Measurements from ENCODE around the gene ATP1A2. TPM values are rescaled to one million over a fixed set of nuclear protein-coding genes. Genes with fewer than 3 reads are reported as not detected.

The ATP1A2 gene
- total and polyA plus RNA-seq, 2 donors (not counting 1 experiment from before 2014, with no cell fraction given) = not detected

- no CpG with 5 or more reads among the region's 2 CpGs for WGBS (ENCODE audit: insufficient coverage)
- no peak overlapping the region for H3K9ac ChIP-seq (ENCODE audit: low read length)
- DNase-seq = no peak
- no peaks in the 10 kb centered on the region for H3K79me2 ChIP-seq (ENCODE audit: control insufficient read depth, insufficient read depth, low read length)
- no peak overlapping the region for H2AFZ ChIP-seq (ENCODE audit: insufficient read depth, low read depth, low read length, poor library complexity, severe bottlenecking)
- ChIA-PET CTCF (interaction anchor here (4.4 to 5.4 kb wide), 2 partner anchors 10 to 30 kb away, joined by 24 to 46 read pairs; no protein-coding TSS in a partner anchor), POLR2A (no interaction called here)
- no peaks in the 10 kb centered on the region for H3K9me3 Mint-ChIP-seq (ENCODE audit: insufficient read depth)
- no peak overlapping the region for H3K4me3 Mint-ChIP-seq
- H3K27ac ChIP-seq (ENCODE audit: low read length in 2 of 2) = no peak overlapping the region
- no peaks in the 10 kb centered on the region for H3K36me3 ChIP-seq (replicated peaks in 1 of 2; ENCODE audit: control extremely low read depth in 1 of 2, control insufficient read depth in 1 of 2, extremely low read depth in 1 of 2, insufficient read depth in 2 of 2, low read length in 1 of 2)
- TF ChIP-seq EZH2 (IDR thresholded peaks at IDR 0.05; ENCODE audit: borderline replicate concordance, insufficient read depth, low read depth, low read length, poor library complexity, severe bottlenecking) = no peak
- no peak for TF ChIP-seq CTCF (IDR thresholded peaks at IDR 0.05)
- H3K4me1 ChIP-seq (ENCODE audit: control insufficient read depth in 2 of 2, insufficient read depth in 2 of 2, low read length in 2 of 2) = peaks cover 1% of the 10 kb centered on the region in 2 donors
- ATAC-seq (ENCODE audit: low read depth) = no peak
- H3K27me3 Mint-ChIP-seq = peaks cover 55% of the 10 kb centered on the region
- no peak overlapping the region for H3K4me3 ChIP-seq (ENCODE audit: control extremely low read depth in 1 of 5, extremely low read depth in 1 of 5, insufficient read depth in 1 of 5, low read depth in 2 of 5, low read length in 4 of 5)
- H3K4me1 Mint-ChIP-seq = no peaks in the 10 kb centered on the region
- H3K27me3 ChIP-seq (replicated peaks in 1 of 4; ENCODE audit: control extremely low read depth in 1 of 4, control insufficient read depth in 3 of 4, insufficient read depth in 4 of 4, low read length in 3 of 4) = peaks cover 0 to 32% (median 25%) of the 10 kb centered on the region in 4 experiments
- intact Hi-C loops (cut with micrococcal nuclease) = loop anchor here (5.0 kb wide), 1 partner anchor 139 kb away; no protein-coding TSS in a partner anchor
- no peak overlapping the region for H3K27ac Mint-ChIP-seq
- no peaks in the 10 kb centered on the region for H4K20me1 ChIP-seq (ENCODE audit: control insufficient read depth, insufficient read depth, low read length, poor library complexity, severe bottlenecking)
- H3K9me3 ChIP-seq (ENCODE audit: control extremely low read depth in 1 of 3, control insufficient read depth in 2 of 3, insufficient read depth in 1 of 3, low read length in 2 of 3) = no peaks in the 10 kb centered on the region
- H3K4me2 ChIP-seq (replicated peaks; ENCODE audit: low read depth, low read length, poor library complexity, severe bottlenecking) = no peak overlapping the region
Observed at GRCh38 chr1:160075836-160076235, 39.7 kb upstream of the ATP1A2 start.

GRCh38 chr1:160076295-160076694, 39.3 kb upstream of the ATP1A2 start:
- ChIA-PET POLR2A (no interaction called here), CTCF (interaction anchor here (4.4 to 5.4 kb wide), 2 partner anchors 10 to 30 kb away, joined by 24 to 46 read pairs; no protein-coding TSS in a partner anchor)
- Histone ChIP-seq H3K79me2 (ENCODE audit: control insufficient read depth, insufficient read depth, low read length) (no peaks in the 10 kb centered on the region), H3K27ac (ENCODE audit: low read length in 2 of 2) (no peak overlapping the region), H3K4me2 (replicated peaks; ENCODE audit: low read depth, low read length, poor library complexity, severe bottlenecking) (no peak overlapping the region), H4K20me1 (ENCODE audit: control insufficient read depth, insufficient read depth, low read length, poor library complexity, severe bottlenecking) (no peaks in the 10 kb centered on the region), H3K4me3 (ENCODE audit: control extremely low read depth in 1 of 5, extremely low read depth in 1 of 5, insufficient read depth in 1 of 5, low read depth in 2 of 5, low read length in 4 of 5) (no peak overlapping the region), H3K27me3 (replicated peaks in 1 of 4; ENCODE audit: control extremely low read depth in 1 of 4, control insufficient read depth in 3 of 4, insufficient read depth in 4 of 4, low read length in 3 of 4) (peaks cover 0 to 35% (median 24%) of the 10 kb centered on the region in 4 experiments), H3K36me3 (replicated peaks in 1 of 2; ENCODE audit: control extremely low read depth in 1 of 2, control insufficient read depth in 1 of 2, extremely low read depth in 1 of 2, insufficient read depth in 2 of 2, low read length in 1 of 2) (no peaks in the 10 kb centered on the region), H3K9me3 (ENCODE audit: control extremely low read depth in 1 of 3, control insufficient read depth in 2 of 3, insufficient read depth in 1 of 3, low read length in 2 of 3) (no peaks in the 10 kb centered on the region), H3K9ac (ENCODE audit: low read length) (no peak overlapping the region), H3K4me1 (ENCODE audit: control insufficient read depth in 2 of 2, insufficient read depth in 2 of 2, low read length in 2 of 2) (no peaks in the 10 kb centered on the region), H2AFZ (ENCODE audit: insufficient read depth, low read depth, low read length, poor library complexity, severe bottlenecking) (no peak overlapping the region)
- peaks cover 57% of the 10 kb centered on the region for H3K27me3 Mint-ChIP-seq
- ATAC-seq (ENCODE audit: low read depth) (no peak), DNase-seq (no peak)
- intact Hi-C loops (cut with micrococcal nuclease) = loop anchor here (5.0 kb wide), 1 partner anchor 139 kb away; no protein-coding TSS in a partner anchor
- TF ChIP-seq CTCF (IDR thresholded peaks at IDR 0.05) (no peak), EZH2 (IDR thresholded peaks at IDR 0.05; ENCODE audit: borderline replicate concordance, insufficient read depth, low read depth, low read length, poor library complexity, severe bottlenecking) (no peak)
- H3K27ac Mint-ChIP-seq = no peak overlapping the region
- H3K9me3 Mint-ChIP-seq (ENCODE audit: insufficient read depth) = no peaks in the 10 kb centered on the region
- 100% methylated on average over 1 of the region's 3 CpGs for WGBS (ENCODE audit: insufficient coverage)
- no peaks in the 10 kb centered on the region for H3K4me1 Mint-ChIP-seq
- H3K4me3 Mint-ChIP-seq = no peak overlapping the region
